Loucy (cell line): ENCODE data around the gene FAM200C.

ENCODE experiments used
- H2AFZ ChIP-seq: fragments of 200-600 bp; sonication (generic); 2 replicates; pipeline ENCODE4 v1.6.0; 2016; ENCODE audit warnings: antibody characterized with exemption, mild to moderate bottlenecking, low read length, moderate library complexity
- H3F3A ChIP-seq: fragments of 200-600 bp; 2 replicates; pipeline ENCODE4 v1.6.0; 2016; ENCODE audit warnings: antibody characterized with exemption, low read depth, mild to moderate bottlenecking
- H3K27me3 ChIP-seq: fragments of 200-600 bp; sonication (generic); 2 replicates; pipeline ENCODE4 v1.6.1; 2014; ENCODE audit warnings: low read length, mild to moderate bottlenecking; ENCODE audit not compliant: insufficient read depth, poor library complexity, severe bottlenecking
- H3K36me3 ChIP-seq: fragments of 200-600 bp; sonication (generic); 2 replicates; pipeline ENCODE4 v1.6.1; 2016; ENCODE audit warnings: low read length; ENCODE audit not compliant: insufficient read depth
- H3K4me1 ChIP-seq: fragments of 200-600 bp; sonication (generic); 2 replicates; pipeline ENCODE4 v1.5.1; 2014; ENCODE audit warnings: low read length, mild to moderate bottlenecking; ENCODE audit not compliant: insufficient read depth, poor library complexity, severe bottlenecking
- H3K4me2 ChIP-seq: fragments of 200-600 bp; sonication (generic); 2 replicates; pipeline ENCODE4 v1.6.0; 2014; ENCODE audit warnings: antibody characterized with exemption, low read length, low read depth, mild to moderate bottlenecking; ENCODE audit not compliant: poor library complexity, severe bottlenecking
- H3K4me3 ChIP-seq: fragments of 200-600 bp; sonication (generic); 2 replicates; pipeline ENCODE4 v1.5.1; 2014; ENCODE audit warnings: low read length, mild to moderate bottlenecking, mixed read lengths; ENCODE audit not compliant: poor library complexity, severe bottlenecking
- H3K79me2 ChIP-seq: fragments of 200-600 bp; sonication (generic); 2 replicates; pipeline ENCODE4 v1.6.1; 2014; ENCODE audit warnings: low read length; ENCODE audit not compliant: insufficient read depth
- H3K9ac ChIP-seq: fragments of 200-600 bp; sonication (generic); 2 replicates; pipeline ENCODE4 v1.6.0; 2014; ENCODE audit warnings: mild to moderate bottlenecking, low read depth, low read length, moderate library complexity; ENCODE audit not compliant: poor library complexity, severe bottlenecking
- H3K9me2 ChIP-seq: fragments of 200-600 bp; sonication (generic); replicated peaks from 2 replicates; pipeline ENCODE4 v1.6.1; 2016; ENCODE audit warnings: low read depth, low read length, mixed read lengths
- H3K9me3 ChIP-seq: fragments of 200-600 bp; sonication (generic); 2 replicates; pipeline ENCODE4 v1.6.1; 2014; ENCODE audit warnings: mild to moderate bottlenecking, antibody characterized with exemption, low read length, low read depth; ENCODE audit not compliant: insufficient read depth
- H4K20me1 ChIP-seq: fragments of 200-600 bp; sonication (generic); 2 replicates; pipeline ENCODE4 v1.6.0; 2014; ENCODE audit warnings: antibody characterized with exemption, low read length, mild to moderate bottlenecking; ENCODE audit not compliant: insufficient read depth, poor library complexity, severe bottlenecking
- CTCF ChIP-seq: fragments of 200-600 bp; sonication (generic); conservative IDR thresholded peaks from 2 replicates; pipeline ENCODE4 v1.5.1; 2014; ENCODE audit warnings: mild to moderate bottlenecking, antibody characterized with exemption, low read length
- EZH2phosphoT487 ChIP-seq: fragments of 200-600 bp; IDR thresholded peaks from 2 replicates; pipeline ENCODE4 v1.6.1; 2018; ENCODE audit warnings: antibody characterized with exemption, mild to moderate bottlenecking, moderate library complexity, borderline replicate concordance

The FAM200C gene

GRCh38 chr5:160385496-160385895, 14.4 kb downstream of the FAM200C start:
- no peak overlapping the region for H3K9ac ChIP-seq
- no peak overlapping the region for H2AFZ ChIP-seq
- no peaks in the 10 kb centered on the region for H4K20me1 ChIP-seq
- H3K4me2 ChIP-seq = no peak overlapping the region
- no peaks in the 10 kb centered on the region for H3K9me3 ChIP-seq
- TF ChIP-seq CTCF = no peak
- TF ChIP-seq EZH2phosphoT487 = no peak
- H3F3A ChIP-seq = no peaks in the 10 kb centered on the region
- no peaks in the 10 kb centered on the region for H3K4me1 ChIP-seq
- H3K9me2 ChIP-seq = no peaks in the 10 kb centered on the region
- H3K4me3 ChIP-seq = no peak overlapping the region
- no peaks in the 10 kb centered on the region for H3K79me2 ChIP-seq
- H3K36me3 ChIP-seq = no peaks in the 10 kb centered on the region
- H3K27me3 ChIP-seq = no peaks in the 10 kb centered on the region

- Histone ChIP-seq H3F3A (no peaks in the 10 kb centered on the region), H3K9ac (no peak overlapping the region), H3K36me3 (no peaks in the 10 kb centered on the region), H2AFZ (no peak overlapping the region), H3K27me3 (no peaks in the 10 kb centered on the region), H3K9me2 (no peaks in the 10 kb centered on the region), H3K4me3 (no peak overlapping the region), H4K20me1 (no peaks in the 10 kb centered on the region), H3K4me2 (no peak overlapping the region), H3K9me3 (no peaks in the 10 kb centered on the region), H3K79me2 (no peaks in the 10 kb centered on the region), H3K4me1 (no peaks in the 10 kb centered on the region)
- TF ChIP-seq EZH2phosphoT487 = no peak
- TF ChIP-seq CTCF = no peak
These were observed 15.2 kb downstream of the FAM200C start for GRCh38 chr5:160384681-160385080.

- H3K9ac ChIP-seq = no peak overlapping the region
- H3K36me3 ChIP-seq = no peaks in the 10 kb centered on the region
- no peaks in the 10 kb centered on the region for H4K20me1 ChIP-seq
- no peaks in the 10 kb centered on the region for H3K4me1 ChIP-seq
- no peaks in the 10 kb centered on the region for H3K9me3 ChIP-seq
- H3K9me2 ChIP-seq = no peaks in the 10 kb centered on the region
- no peak overlapping the region for H3K4me3 ChIP-seq
- no peak overlapping the region for H2AFZ ChIP-seq
- no peaks in the 10 kb centered on the region for H3K79me2 ChIP-seq
- TF ChIP-seq CTCF = no peak
- no peak for TF ChIP-seq EZH2phosphoT487
- H3K4me2 ChIP-seq = no peak overlapping the region
- H3K27me3 ChIP-seq = no peaks in the 10 kb centered on the region
- H3F3A ChIP-seq = no peaks in the 10 kb centered on the region
These were observed 17.5 kb downstream of the FAM200C start for GRCh38 chr5:160382346-160382745.
